Thyroid gland (tissue), 4 donors: ENCODE measurements around the gene B4GALT6.

Experiments used
- CTCF ChIP-seq, 6 experiments: fragments of 200-600 bp in 3 of 6; fragments of 450-650 bp in 3 of 6; sonication (generic) in 3 of 6; IDR thresholded peaks; one replicate each; pipeline ENCODE4 v1.5.1; 2016 to 2019; ENCODE audit warnings: antibody characterized with exemption in 6 of 6, mild to moderate bottlenecking in 2 of 6, inconsistent platforms in 1 of 6, moderate library complexity in 1 of 6
- POLR2A ChIP-seq, 2 donors: fragments of 450-650 bp; IDR thresholded peaks; one replicate each; pipeline ENCODE4 v1.6.1; 2017; ENCODE audit warnings: antibody characterized with exemption in 2 of 2, mild to moderate bottlenecking in 2 of 2, moderate library complexity in 1 of 2

GRCh38 chr18:31688606-31689005 is 4.2 kb upstream of the B4GALT6 start:
- TF ChIP-seq CTCF (IDR thresholded peaks at IDR 0.05) (no peak), POLR2A (IDR thresholded peaks at IDR 0.05) (no peak)
